Stimulated activated CD4-positive, alpha-beta T cell treated with anti-CD3 and anti-CD28 coated beads, Interleukin-1b, Interleukin-23, amount 100 ng/mL, for 4 hours (primary cell): ENCODE results near the gene MMP15.

Source experiments
- DNase-seq, 2 donors: peaks; one replicate each; pipeline ENCODE4 v3.0.0-alpha.2; 2020; ENCODE audit warnings: low read depth in 2 of 2

The MMP15 gene

GRCh38 chr16:58035356-58036170 is 10.0 kb downstream of the MMP15 start:
- no peak for DNase-seq

GRCh38 chr16:58036943-58037342 is 11.4 kb downstream of the MMP15 start:
- no peak for DNase-seq

- no peak for DNase-seq
Observed at GRCh38 chr16:58037365-58038057, 12.0 kb downstream of the MMP15 start.

GRCh38 chr16:58038219-58038641 is 12.7 kb downstream of the MMP15 start:
- no peak for DNase-seq

- no peak for DNase-seq
Observed at GRCh38 chr16:58039829-58040495, 14.4 kb downstream of the MMP15 start.

- no peak for DNase-seq
Observed at GRCh38 chr16:58040496-58040846, 14.9 kb downstream of the MMP15 start.

GRCh38 chr16:58040945-58041627 is 15.5 kb downstream of the MMP15 start:
- DNase-seq: no peak

- DNase-seq: no peak
Observed at GRCh38 chr16:58041628-58041955, 16.0 kb downstream of the MMP15 start.

- DNase-seq: no peak
Observed at GRCh38 chr16:58042001-58042885, 16.7 kb downstream of the MMP15 start.

- DNase-seq: no peak
Observed at GRCh38 chr16:58042886-58043515, 17.4 kb downstream of the MMP15 start.

- DNase-seq: no peak
Observed at GRCh38 chr16:58043571-58044155, 18.1 kb downstream of the MMP15 start.

- no peak for DNase-seq
Observed at GRCh38 chr16:58044266-58045019, 18.9 kb downstream of the MMP15 start.

- DNase-seq: no peak
Observed at GRCh38 chr16:58045096-58045495, 19.5 kb downstream of the MMP15 start.

GRCh38 chr16:58046054-58046881 is 20.7 kb downstream of the MMP15 start:
- DNase-seq: no peak

GRCh38 chr16:58046936-58047335 is 21.4 kb downstream of the MMP15 start:
- DNase-seq: no peak

- no peak for DNase-seq
Observed at GRCh38 chr16:58047557-58048348, 22.2 kb downstream of the MMP15 start.

GRCh38 chr16:58048494-58049231 is 23.1 kb downstream of the MMP15 start:
- no peak for DNase-seq
